Measurements from ENCODE around the gene FUCA1. TPM values are rescaled to one million over a fixed set of nuclear protein-coding genes. Genes with fewer than 3 reads are reported as not detected.

The FUCA1 gene
- total RNA-seq, 1 experiment from 2014 or later = 20.7 TPM

DNA sequence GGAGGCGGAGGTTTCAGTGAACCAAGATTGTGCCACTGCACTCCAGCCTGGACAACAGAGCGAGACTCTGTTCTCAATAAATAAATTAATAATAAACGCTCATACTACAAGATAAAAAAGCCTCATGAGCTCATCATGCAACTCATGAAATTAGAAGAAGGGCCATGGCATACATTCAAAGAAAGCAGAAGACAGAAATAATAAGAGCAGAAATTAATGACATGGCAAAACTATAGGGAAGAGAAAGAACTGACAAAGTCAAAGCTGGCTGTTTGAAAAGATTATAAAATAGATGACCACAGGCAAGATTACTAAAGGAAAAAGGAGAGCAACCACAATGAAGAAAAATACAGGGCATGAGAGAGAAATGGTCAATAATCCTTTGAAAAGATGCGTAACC, 14.7 kb upstream of the FUCA1 start:
- no peaks in the 10 kb centered on the region for H3K27me3 ChIP-seq (ENCODE audit: insufficient read depth, low read length)
- ChIA-PET POLR2A (no interaction called here), RAD21 (ENCODE audit: low non-redundant PET in 1 of 2, low total read pairs in 2 of 2, uncharacterized antibody in 2 of 2, unreplicated experiment in 2 of 2) (no interaction called here), CTCF (no interaction called here)
- H3K4me3 ChIP-seq (replicated peaks in 1 of 2; ENCODE audit: low read depth in 1 of 2, low read length in 2 of 2) = no peak overlapping the region
- H3K79me2 ChIP-seq (ENCODE audit: insufficient read depth, low read length) = no peaks in the 10 kb centered on the region
- H4K20me1 ChIP-seq (ENCODE audit: insufficient read depth) = no peaks in the 10 kb centered on the region
- no peak overlapping the region for H3K4me2 ChIP-seq (ENCODE audit: low read length)
- TF ChIP-seq FOSL1 (IDR thresholded peaks at IDR 0.05; ENCODE audit: low read depth) (no peak), ZFX (IDR thresholded peaks at IDR 0.05) (no peak), SIN3A (IDR thresholded peaks at IDR 0.05; ENCODE audit: low read depth) (no peak), CBX3 (IDR thresholded peaks at IDR 0.05; ENCODE audit: low read depth) (no peak)
- TF ChIP-seq, protein P1, sequence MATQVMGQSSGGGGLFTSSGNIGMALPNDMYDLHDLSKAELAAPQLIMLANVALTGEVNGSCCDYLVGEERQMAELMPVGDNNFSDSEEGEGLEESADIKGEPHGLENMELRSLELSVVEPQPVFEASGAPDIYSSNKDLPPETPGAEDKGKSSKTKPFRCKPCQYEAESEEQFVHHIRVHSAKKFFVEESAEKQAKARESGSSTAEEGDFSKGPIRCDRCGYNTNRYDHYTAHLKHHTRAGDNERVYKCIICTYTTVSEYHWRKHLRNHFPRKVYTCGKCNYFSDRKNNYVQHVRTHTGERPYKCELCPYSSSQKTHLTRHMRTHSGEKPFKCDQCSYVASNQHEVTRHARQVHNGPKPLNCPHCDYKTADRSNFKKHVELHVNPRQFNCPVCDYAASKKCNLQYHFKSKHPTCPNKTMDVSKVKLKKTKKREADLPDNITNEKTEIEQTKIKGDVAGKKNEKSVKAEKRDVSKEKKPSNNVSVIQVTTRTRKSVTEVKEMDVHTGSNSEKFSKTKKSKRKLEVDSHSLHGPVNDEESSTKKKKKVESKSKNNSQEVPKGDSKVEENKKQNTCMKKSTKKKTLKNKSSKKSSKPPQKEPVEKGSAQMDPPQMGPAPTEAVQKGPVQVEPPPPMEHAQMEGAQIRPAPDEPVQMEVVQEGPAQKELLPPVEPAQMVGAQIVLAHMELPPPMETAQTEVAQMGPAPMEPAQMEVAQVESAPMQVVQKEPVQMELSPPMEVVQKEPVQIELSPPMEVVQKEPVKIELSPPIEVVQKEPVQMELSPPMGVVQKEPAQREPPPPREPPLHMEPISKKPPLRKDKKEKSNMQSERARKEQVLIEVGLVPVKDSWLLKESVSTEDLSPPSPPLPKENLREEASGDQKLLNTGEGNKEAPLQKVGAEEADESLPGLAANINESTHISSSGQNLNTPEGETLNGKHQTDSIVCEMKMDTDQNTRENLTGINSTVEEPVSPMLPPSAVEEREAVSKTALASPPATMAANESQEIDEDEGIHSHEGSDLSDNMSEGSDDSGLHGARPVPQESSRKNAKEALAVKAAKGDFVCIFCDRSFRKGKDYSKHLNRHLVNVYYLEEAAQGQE (IDR thresholded peaks at IDR 0.05; ENCODE audit: low read depth) = no peak
- H3K4me1 ChIP-seq (ENCODE audit: control insufficient read depth in 1 of 2, insufficient read depth in 2 of 2, low read length in 2 of 2) = no peaks in the 10 kb centered on the region
- no peak overlapping the region for H3K9ac ChIP-seq (ENCODE audit: low read length)
- H3K9me3 ChIP-seq (ENCODE audit: control insufficient read depth in 1 of 2, insufficient read depth in 1 of 2, low read depth in 1 of 2, low read length in 2 of 2) = peaks cover 6 to 10% of the 10 kb centered on the region in 2 experiments; a peak in 1 of 4 replicates
- H3K9me2 ChIP-seq (ENCODE audit: insufficient read depth) = no peaks in the 10 kb centered on the region
- no peak for DNase-seq (ENCODE audit: low read depth, low spot score)
- BruUV-seq (replicated peaks) = no TSS peak
- H2AFZ ChIP-seq (ENCODE audit: low read depth, low read length, poor library complexity, severe bottlenecking) = no peak overlapping the region
- no peak overlapping the region for H3K27ac ChIP-seq (ENCODE audit: low read depth, low read length)
- ATAC-seq = no peak
- H3K36me3 ChIP-seq (ENCODE audit: control insufficient read depth in 1 of 2, insufficient read depth in 2 of 2, low read length in 2 of 2) = no peaks in the 10 kb centered on the region
- intact Hi-C loops (cut with micrococcal nuclease) = no loop called here

DNA sequence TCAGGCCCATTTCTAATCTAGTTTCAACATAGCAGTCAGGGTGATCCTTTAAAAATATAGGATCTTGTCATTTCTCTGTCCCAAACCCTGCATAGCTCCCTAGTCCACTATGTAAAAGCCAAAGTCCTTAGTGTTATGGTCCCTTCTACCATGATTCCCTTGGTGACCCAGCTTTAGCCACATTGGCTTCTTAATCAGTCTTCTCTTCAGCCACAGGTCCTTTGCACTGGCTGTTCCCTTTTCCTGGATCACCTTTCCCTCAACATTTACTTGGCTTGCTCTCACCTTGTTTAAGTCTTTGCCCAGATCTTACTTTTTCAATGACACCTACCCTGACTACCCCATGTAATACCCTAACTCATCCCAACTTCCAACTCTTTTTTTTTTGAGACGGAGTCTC, 11.7 kb upstream of the FUCA1 start:
- Histone ChIP-seq H3K79me2 (ENCODE audit: insufficient read depth, low read length) (no peaks in the 10 kb centered on the region), H2AFZ (ENCODE audit: low read depth, low read length, poor library complexity, severe bottlenecking) (no peak overlapping the region), H3K4me3 (replicated peaks in 1 of 2; ENCODE audit: low read depth in 1 of 2, low read length in 2 of 2) (no peak overlapping the region), H3K4me2 (ENCODE audit: low read length) (no peak overlapping the region), H4K20me1 (ENCODE audit: insufficient read depth) (no peaks in the 10 kb centered on the region), H3K9me3 (ENCODE audit: control insufficient read depth in 1 of 2, insufficient read depth in 1 of 2, low read depth in 1 of 2, low read length in 2 of 2) (peaks cover 6 to 10% of the 10 kb centered on the region in 2 experiments; a peak in 1 of 4 replicates), H3K27ac (ENCODE audit: low read depth, low read length) (no peak overlapping the region), H3K9ac (ENCODE audit: low read length) (no peak overlapping the region), H3K27me3 (ENCODE audit: insufficient read depth, low read length) (no peaks in the 10 kb centered on the region), H3K36me3 (ENCODE audit: control insufficient read depth in 1 of 2, insufficient read depth in 2 of 2, low read length in 2 of 2) (no peaks in the 10 kb centered on the region), H3K4me1 (ENCODE audit: control insufficient read depth in 1 of 2, insufficient read depth in 2 of 2, low read length in 2 of 2) (no peaks in the 10 kb centered on the region), H3K9me2 (ENCODE audit: insufficient read depth) (no peaks in the 10 kb centered on the region)
- ChIA-PET CTCF (no interaction called here), POLR2A (no interaction called here), RAD21 (ENCODE audit: low non-redundant PET in 1 of 2, low total read pairs in 2 of 2, uncharacterized antibody in 2 of 2, unreplicated experiment in 2 of 2) (no interaction called here)
- ATAC-seq = no peak
- no peak for DNase-seq (ENCODE audit: low read depth, low spot score)
- no peak for TF ChIP-seq FOSL1 (IDR thresholded peaks at IDR 0.05; ENCODE audit: low read depth)
- no peak for TF ChIP-seq ELF1 (IDR thresholded peaks at IDR 0.05; ENCODE audit: borderline replicate concordance, low read depth)
- TF ChIP-seq YY1 (IDR thresholded peaks at IDR 0.05; ENCODE audit: extremely low read depth, insufficient replicate concordance, low read depth, low read length) = no peak
- TF ChIP-seq SRF (IDR thresholded peaks at IDR 0.05; ENCODE audit: low read depth) = no peak
- no peak for TF ChIP-seq SIN3A (IDR thresholded peaks at IDR 0.05; ENCODE audit: low read depth)
- TF ChIP-seq, protein P1 (IDR thresholded peaks at IDR 0.05; ENCODE audit: low read depth) = no peak
- TF ChIP-seq CEBPB (IDR thresholded peaks at IDR 0.05; ENCODE audit: low read depth) = no peak
- no peak for TF ChIP-seq RAD21 (IDR thresholded peaks at IDR 0.05; ENCODE audit: low read depth)
- TF ChIP-seq CBX3 (IDR thresholded peaks at IDR 0.05; ENCODE audit: low read depth) = no peak
- TF ChIP-seq, protein P2, sequence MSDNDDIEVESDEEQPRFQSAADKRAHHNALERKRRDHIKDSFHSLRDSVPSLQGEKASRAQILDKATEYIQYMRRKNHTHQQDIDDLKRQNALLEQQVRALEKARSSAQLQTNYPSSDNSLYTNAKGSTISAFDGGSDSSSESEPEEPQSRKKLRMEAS (IDR thresholded peaks at IDR 0.05) = no peak
- TF ChIP-seq, protein P3, sequence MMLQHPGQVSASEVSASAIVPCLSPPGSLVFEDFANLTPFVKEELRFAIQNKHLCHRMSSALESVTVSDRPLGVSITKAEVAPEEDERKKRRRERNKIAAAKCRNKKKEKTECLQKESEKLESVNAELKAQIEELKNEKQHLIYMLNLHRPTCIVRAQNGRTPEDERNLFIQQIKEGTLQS (IDR thresholded peaks at IDR 0.05) = no peak
- intact Hi-C loops (cut with micrococcal nuclease) = no loop called here
- no TSS peak for BruUV-seq (replicated peaks)

Measured in HCT116 (cell line).